OCI-LY7 (cell line): ENCODE measurements around the gene EFNA5. TPM values are rescaled to one million over a fixed set of nuclear protein-coding genes. Genes with fewer than 3 reads are reported as not detected.
A peak's percentile ranks its signal among the peaks of the same experiment; 100 is the strongest.

Experiments
- BruUV-seq: library from RNA; stranded (reverse); fragments of 400-500 nt; replicated peaks from 2 replicates; lab custom pipeline; 2021; lab: Mats Ljungman, UMichigan
- CTCF ChIA-PET: fragments of 300-600 bp; sonication (Branson Sonifier 250); formaldehyde crosslinking; loops from one replicate; lab custom pipeline; 2022; ENCODE audit warnings: antibody characterized with exemption; ENCODE audit not compliant: unreplicated experiment; lab: Charles Lee
- POLR2A ChIA-PET: fragments of 300-600 bp; sonication (Branson Sonifier 250); formaldehyde crosslinking; loops from one replicate; lab custom pipeline; 2022; ENCODE audit warnings: antibody characterized with exemption; lab: Charles Lee
- DNase-seq: peaks from one replicate; pipeline ENCODE4 v3.0.0-alpha.2; 2015; ENCODE audit warnings: low spot score
- H2AFZ ChIP-seq: fragments of 200-600 bp; sonication (generic), shearing (Covaris generic); 2 replicates; pipeline ENCODE4 v1.6.1; 2014; ENCODE audit warnings: mild to moderate bottlenecking, antibody characterized with exemption, low read length, moderate library complexity
- H3K27ac ChIP-seq: fragments of 200-600 bp; sonication (generic); 2 replicates; pipeline ENCODE4 v1.5.1; 2014; ENCODE audit warnings: mixed run types, low read depth, mild to moderate bottlenecking, moderate library complexity, low read length, inconsistent platforms; ENCODE audit not compliant: poor library complexity, severe bottlenecking
- H3K36me3 ChIP-seq: fragments of 200-600 bp; sonication (generic); 2 replicates; pipeline ENCODE4 v1.6.1; 2014; ENCODE audit warnings: mild to moderate bottlenecking, antibody characterized with exemption, low read length, moderate library complexity, mixed read lengths; ENCODE audit not compliant: insufficient read depth
- H3K4me1 ChIP-seq: fragments of 200-600 bp; sonication (generic); 2 replicates; pipeline ENCODE4 v1.5.1; 2014; ENCODE audit warnings: mild to moderate bottlenecking, low read length; ENCODE audit not compliant: insufficient read depth, poor library complexity, severe bottlenecking
- H3K4me2 ChIP-seq: fragments of 200-600 bp; sonication (generic); 2 replicates; pipeline ENCODE4 v1.6.1; 2014; ENCODE audit warnings: mild to moderate bottlenecking, low read length
- H3K4me3 ChIP-seq: fragments of 200-600 bp; sonication (generic); 2 replicates; pipeline ENCODE4 v1.5.1; 2014; ENCODE audit warnings: mild to moderate bottlenecking, low read depth, low read length; ENCODE audit not compliant: poor library complexity, severe bottlenecking
- H3K79me2 ChIP-seq: fragments of 200-600 bp; sonication (generic); 2 replicates; pipeline ENCODE4 v1.6.1; 2016; ENCODE audit warnings: low read depth, mild to moderate bottlenecking, low read length, moderate library complexity, mixed read lengths; ENCODE audit not compliant: insufficient read depth
- H3K9me2 ChIP-seq: fragments of 200-600 bp; sonication (generic); 2 replicates; pipeline ENCODE4 v1.6.1; 2016; ENCODE audit warnings: mild to moderate bottlenecking, low read length, mixed read lengths; ENCODE audit not compliant: insufficient read depth
- H3K9me3 ChIP-seq: fragments of 200-600 bp; sonication (generic); 2 replicates; pipeline ENCODE4 v1.6.1; 2014; ENCODE audit warnings: mild to moderate bottlenecking, mixed run types, low read length, mixed read lengths
- H4K20me1 ChIP-seq: fragments of 200-600 bp; sonication (generic); 2 replicates; pipeline ENCODE4 v1.6.1; 2014; ENCODE audit warnings: mild to moderate bottlenecking, antibody characterized with exemption, low read length, moderate library complexity, mixed read lengths; ENCODE audit not compliant: insufficient read depth
- EZH2phosphoT487 ChIP-seq: fragments of 200-600 bp; sonication (generic); IDR thresholded peaks from 2 replicates; pipeline ENCODE4 v1.6.1; 2018; ENCODE audit warnings: low read depth, borderline replicate concordance, mild to moderate bottlenecking, mixed run types, antibody characterized with exemption, low read length, moderate library complexity, mixed read lengths
- intact Hi-C: fragments of 100-400 bp; cut with micrococcal nuclease; formaldehyde crosslinking; loops from one replicate; pipeline ENCODE4 v1.10.0; 2022; ENCODE audit not compliant: unreplicated experiment
- total RNA-seq, 2 experiments: library from RNA; depleted of rRNA in 1 of 2; stranded (reverse); fragments of >200 nt in 1 of 2; shearing (Covaris generic) in 1 of 2; gene quantifications; 2 replicates each; pipeline ENCODE4 v1.2.3, GENCODE V29; 2014 to 2022
- TF ChIP-seq, protein P1 (sequence below): fragments of 200-600 bp; sonication (generic); conservative IDR thresholded peaks from 2 replicates; pipeline ENCODE4 v1.5.1; 2014; ENCODE audit warnings: mild to moderate bottlenecking, antibody characterized with exemption, low read length, moderate library complexity, mixed read lengths

Gene EFNA5
- total RNA-seq, 2 experiments from 2014 or later = 2.1 to 3.1 TPM

DNA sequence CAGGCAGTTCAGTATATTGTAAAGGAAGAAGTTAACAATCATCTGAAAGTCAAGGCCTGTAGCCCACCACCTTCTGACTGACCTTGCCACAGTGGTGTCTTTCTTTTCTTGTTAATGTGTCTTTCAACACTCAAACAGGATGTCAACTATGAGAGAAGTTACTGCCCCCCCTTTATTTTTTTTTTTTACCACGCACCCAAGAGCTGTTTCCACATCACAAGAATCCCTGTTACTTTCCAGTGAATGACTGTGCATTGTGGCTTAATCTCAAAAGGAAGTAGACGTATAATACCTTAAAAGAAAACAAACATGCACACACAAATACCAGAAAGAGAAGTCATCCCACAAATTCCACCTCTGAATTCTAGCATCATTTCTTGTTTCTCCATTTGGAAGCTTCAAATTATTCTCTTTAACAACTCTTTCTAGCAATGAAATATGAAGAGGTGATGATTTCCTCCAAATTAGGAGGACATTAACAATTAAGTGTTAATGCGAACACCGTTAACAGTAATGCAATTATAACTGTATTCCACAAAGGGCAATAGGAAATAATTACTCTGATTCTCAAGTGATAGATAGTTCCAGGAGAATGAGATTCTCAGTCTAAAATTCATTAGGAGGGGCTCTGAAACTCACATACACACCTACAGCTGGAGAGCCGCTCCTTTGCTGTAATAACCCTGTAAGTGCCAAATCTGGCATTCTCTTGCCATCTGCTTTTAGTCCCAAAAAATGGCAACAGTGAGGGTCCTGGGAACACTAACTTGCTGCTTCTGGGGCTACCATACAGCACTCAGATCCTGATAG is 201.0 kb downstream of the EFNA5 start:
- Histone ChIP-seq H2AFZ (peak overlapping the region; percentile 44; the same call in 1 of the 2 replicates), H3K36me3 (no peaks in the 10 kb centered on the region), H3K9me3 (no peaks in the 10 kb centered on the region), H3K4me2 (peak overlapping the region; percentile 46), H3K79me2 (no peaks in the 10 kb centered on the region), H3K4me3 (no peak overlapping the region), H4K20me1 (no peaks in the 10 kb centered on the region), H3K4me1 (peaks cover 53% of the 10 kb centered on the region), H3K9me2 (no peaks in the 10 kb centered on the region), H3K27ac (no peak overlapping the region)
- TF ChIP-seq, protein P1, sequence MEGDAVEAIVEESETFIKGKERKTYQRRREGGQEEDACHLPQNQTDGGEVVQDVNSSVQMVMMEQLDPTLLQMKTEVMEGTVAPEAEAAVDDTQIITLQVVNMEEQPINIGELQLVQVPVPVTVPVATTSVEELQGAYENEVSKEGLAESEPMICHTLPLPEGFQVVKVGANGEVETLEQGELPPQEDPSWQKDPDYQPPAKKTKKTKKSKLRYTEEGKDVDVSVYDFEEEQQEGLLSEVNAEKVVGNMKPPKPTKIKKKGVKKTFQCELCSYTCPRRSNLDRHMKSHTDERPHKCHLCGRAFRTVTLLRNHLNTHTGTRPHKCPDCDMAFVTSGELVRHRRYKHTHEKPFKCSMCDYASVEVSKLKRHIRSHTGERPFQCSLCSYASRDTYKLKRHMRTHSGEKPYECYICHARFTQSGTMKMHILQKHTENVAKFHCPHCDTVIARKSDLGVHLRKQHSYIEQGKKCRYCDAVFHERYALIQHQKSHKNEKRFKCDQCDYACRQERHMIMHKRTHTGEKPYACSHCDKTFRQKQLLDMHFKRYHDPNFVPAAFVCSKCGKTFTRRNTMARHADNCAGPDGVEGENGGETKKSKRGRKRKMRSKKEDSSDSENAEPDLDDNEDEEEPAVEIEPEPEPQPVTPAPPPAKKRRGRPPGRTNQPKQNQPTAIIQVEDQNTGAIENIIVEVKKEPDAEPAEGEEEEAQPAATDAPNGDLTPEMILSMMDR = no peak
- no peak for TF ChIP-seq EZH2phosphoT487
- POLR2A ChIA-PET = interaction anchor here (0.8 to 3.1 kb wide), 5 partner anchors 10 to 94 kb away, joined by 3 to 9 read pairs (median 4); no protein-coding TSS in a partner anchor
- BruUV-seq = no TSS peak
- no peak for DNase-seq
- CTCF ChIA-PET = interaction anchor here (1.5 kb wide), 1 partner anchor 13 kb away, joined by 4 read pairs; no protein-coding TSS in a partner anchor
- intact Hi-C loops = no loop called here

DNA sequence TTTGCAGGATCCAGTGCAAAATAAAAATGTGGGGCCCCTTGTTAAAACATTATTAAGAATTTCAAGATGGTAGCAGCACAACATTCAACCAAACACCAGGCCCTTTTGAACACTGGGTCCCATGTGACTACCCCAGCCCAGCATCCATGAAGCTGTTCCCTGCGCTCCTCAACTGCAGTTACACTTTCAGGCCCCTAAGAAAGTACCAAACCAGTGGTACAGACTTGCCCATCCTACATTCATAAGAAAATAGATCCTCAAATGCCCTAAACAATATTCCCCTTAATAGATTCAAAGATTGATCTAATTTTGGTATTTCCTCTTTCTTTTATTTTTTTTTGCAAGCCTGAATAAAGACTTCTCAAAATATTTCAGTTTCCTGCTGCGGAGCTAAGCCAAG is 201.7 kb downstream of the EFNA5 start:
- intact Hi-C loops = no loop called here
- Histone ChIP-seq H3K9me3 (no peaks in the 10 kb centered on the region), H3K4me1 (peaks cover 56% of the 10 kb centered on the region), H2AFZ (peak overlapping the region; percentile 44; the same call in 1 of the 2 replicates), H3K27ac (no peak overlapping the region), H4K20me1 (no peaks in the 10 kb centered on the region), H3K36me3 (no peaks in the 10 kb centered on the region), H3K4me3 (no peak overlapping the region), H3K79me2 (no peaks in the 10 kb centered on the region), H3K4me2 (peak overlapping the region; percentile 46), H3K9me2 (no peaks in the 10 kb centered on the region)
- BruUV-seq = no TSS peak
- no peak for TF ChIP-seq EZH2phosphoT487
- TF ChIP-seq, protein P1 = no peak
- CTCF ChIA-PET = interaction anchor here (1.5 kb wide), 1 partner anchor 13 kb away, joined by 4 read pairs; no protein-coding TSS in a partner anchor
- POLR2A ChIA-PET = interaction anchor here (0.8 to 3.1 kb wide), 11 partner anchors 7 to 93 kb away, joined by 3 to 9 read pairs (median 3); no protein-coding TSS in a partner anchor
- DNase-seq = no peak
